ENCODE data around the gene AMH. TPM values are rescaled to one million over a fixed set of nuclear protein-coding genes. Genes with fewer than 3 reads are reported as not detected.

The AMH gene
- total and polyA plus RNA-seq, 2 of the 13 experiments (the other 11 are each of a cell fraction or from before 2014, with no cell fraction given), result 0.03 to 0.18 TPM

DNA sequence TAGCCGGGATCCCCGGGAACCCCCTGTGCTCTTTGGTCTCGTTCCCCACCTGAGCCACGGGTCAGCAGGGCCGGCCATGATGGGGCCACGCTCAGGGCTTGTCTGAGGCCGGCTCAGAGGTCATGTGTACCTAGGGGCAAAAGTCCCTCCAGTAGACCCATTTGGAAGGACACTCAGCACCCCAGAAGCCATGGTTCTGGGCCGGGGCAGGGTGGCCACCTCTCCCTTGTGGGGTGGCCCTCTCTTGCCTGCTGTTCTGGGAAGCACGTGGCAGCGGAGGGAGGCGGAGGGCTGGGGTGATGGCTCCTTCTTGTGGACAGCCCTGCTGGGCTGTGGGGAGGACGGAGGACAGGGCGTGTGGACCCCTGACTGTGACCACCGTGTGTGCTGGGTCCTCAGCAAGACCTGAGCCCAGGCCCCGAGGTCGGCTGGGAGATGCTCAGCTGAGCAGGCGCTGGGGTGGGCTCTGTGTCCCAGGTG is 39.3 kb downstream of the AMH start (continued):
- no peak for TF ChIP-seq GABPA (IDR thresholded peaks at IDR 0.05; ENCODE audit: low read depth, low read length)
- no peak for TF ChIP-seq GABPA (CRISPR knock-in tag; IDR thresholded peaks at IDR 0.05; ENCODE audit: low read depth)
- TF ChIP-seq SAP130 (CRISPR knock-in tag; IDR thresholded peaks at IDR 0.05; ENCODE audit: low read depth), result peak; percentile 66
- peak; percentile 58; the same call in 1 of the 2 replicates for TF ChIP-seq HES4 (CRISPR knock-in tag; IDR thresholded peaks at IDR 0.05; ENCODE audit: borderline replicate concordance)
- 0 out of 2 replicates have a peak, but pooled peaks have one; percentile 19 for TF ChIP-seq DZIP1 (CRISPR knock-in tag; IDR thresholded peaks at IDR 0.05)
- peak; percentile 35; the same call in 1 of the 2 replicates for TF ChIP-seq ZGPAT (CRISPR knock-in tag; IDR thresholded peaks at IDR 0.05)
- no peak for TF ChIP-seq ZBTB3 (CRISPR knock-in tag; IDR thresholded peaks at IDR 0.05; ENCODE audit: borderline replicate concordance, low read depth)
- TF ChIP-seq, protein P1, sequence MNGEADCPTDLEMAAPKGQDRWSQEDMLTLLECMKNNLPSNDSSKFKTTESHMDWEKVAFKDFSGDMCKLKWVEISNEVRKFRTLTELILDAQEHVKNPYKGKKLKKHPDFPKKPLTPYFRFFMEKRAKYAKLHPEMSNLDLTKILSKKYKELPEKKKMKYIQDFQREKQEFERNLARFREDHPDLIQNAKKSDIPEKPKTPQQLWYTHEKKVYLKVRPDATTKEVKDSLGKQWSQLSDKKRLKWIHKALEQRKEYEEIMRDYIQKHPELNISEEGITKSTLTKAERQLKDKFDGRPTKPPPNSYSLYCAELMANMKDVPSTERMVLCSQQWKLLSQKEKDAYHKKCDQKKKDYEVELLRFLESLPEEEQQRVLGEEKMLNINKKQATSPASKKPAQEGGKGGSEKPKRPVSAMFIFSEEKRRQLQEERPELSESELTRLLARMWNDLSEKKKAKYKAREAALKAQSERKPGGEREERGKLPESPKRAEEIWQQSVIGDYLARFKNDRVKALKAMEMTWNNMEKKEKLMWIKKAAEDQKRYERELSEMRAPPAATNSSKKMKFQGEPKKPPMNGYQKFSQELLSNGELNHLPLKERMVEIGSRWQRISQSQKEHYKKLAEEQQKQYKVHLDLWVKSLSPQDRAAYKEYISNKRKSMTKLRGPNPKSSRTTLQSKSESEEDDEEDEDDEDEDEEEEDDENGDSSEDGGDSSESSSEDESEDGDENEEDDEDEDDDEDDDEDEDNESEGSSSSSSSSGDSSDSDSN (CRISPR knock-in tag; IDR thresholded peaks at IDR 0.05), result no peak
- no peak for TF ChIP-seq ATRX (CRISPR knock-in tag; IDR thresholded peaks at IDR 0.05; ENCODE audit: borderline replicate concordance)
- TF ChIP-seq PTBP1 (IDR thresholded peaks at IDR 0.05; ENCODE audit: low read depth, low read length, poor library complexity, severe bottlenecking), result no peak
- peak; percentile 63; the same call in 1 of the 2 replicates for TF ChIP-seq EED (CRISPR knock-in tag; IDR thresholded peaks at IDR 0.05)
- TF ChIP-seq RXRB (CRISPR knock-in tag; IDR thresholded peaks at IDR 0.05; ENCODE audit: borderline replicate concordance), result peak; percentile 54; the same call in 1 of the 2 replicates
- no peak for TF ChIP-seq ZNF10 (CRISPR knock-in tag; IDR thresholded peaks at IDR 0.05; ENCODE audit: borderline replicate concordance, low read depth)
- TF ChIP-seq, protein P2, sequence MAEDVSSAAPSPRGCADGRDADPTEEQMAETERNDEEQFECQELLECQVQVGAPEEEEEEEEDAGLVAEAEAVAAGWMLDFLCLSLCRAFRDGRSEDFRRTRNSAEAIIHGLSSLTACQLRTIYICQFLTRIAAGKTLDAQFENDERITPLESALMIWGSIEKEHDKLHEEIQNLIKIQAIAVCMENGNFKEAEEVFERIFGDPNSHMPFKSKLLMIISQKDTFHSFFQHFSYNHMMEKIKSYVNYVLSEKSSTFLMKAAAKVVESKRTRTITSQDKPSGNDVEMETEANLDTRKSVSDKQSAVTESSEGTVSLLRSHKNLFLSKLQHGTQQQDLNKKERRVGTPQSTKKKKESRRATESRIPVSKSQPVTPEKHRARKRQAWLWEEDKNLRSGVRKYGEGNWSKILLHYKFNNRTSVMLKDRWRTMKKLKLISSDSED (CRISPR knock-in tag; IDR thresholded peaks at IDR 0.05), result no peak
- TF ChIP-seq ZNF354B (CRISPR knock-in tag; IDR thresholded peaks at IDR 0.05), result 0 out of 2 replicates have a peak, but pooled peaks have one; percentile 6
- peak; percentile 92 for TF ChIP-seq PAXIP1 (CRISPR knock-in tag; conservative IDR thresholded peaks at IDR 0.05)
- TF ChIP-seq RARA (CRISPR knock-in tag; IDR thresholded peaks at IDR 0.05), result peak; percentile 87

All from HepG2 (cell line).